IPS DF 6.9 (cell line): ENCODE measurements around the gene KPNA1.

Experiments used
- DNase-seq: peaks from one replicate; pipeline ENCODE4 v3.0.0-alpha.2; 2013; ENCODE audit warnings: low read depth, low spot score
- H3K27ac ChIP-seq: one replicate; pipeline ENCODE4 v1.5.1; 2013; ENCODE audit warnings: low read length, control low read depth
- H3K27me3 ChIP-seq: 2 replicates; pipeline ENCODE4 v1.6.1; 2013; ENCODE audit warnings: mild to moderate bottlenecking, low read length; ENCODE audit not compliant: control insufficient read depth, insufficient read depth
- H3K36me3 ChIP-seq: 2 replicates; pipeline ENCODE4 v1.6.1; 2013; ENCODE audit warnings: low read length; ENCODE audit not compliant: control insufficient read depth, insufficient read depth
- H3K4me1 ChIP-seq: 2 replicates; pipeline ENCODE4 v1.6.1; 2013; ENCODE audit warnings: low read length; ENCODE audit not compliant: control insufficient read depth, insufficient read depth
- H3K4me3 ChIP-seq: 2 replicates; pipeline ENCODE4 v1.5.1; 2013; ENCODE audit warnings: mild to moderate bottlenecking, low read length
- H3K9me3 ChIP-seq: 2 replicates; pipeline ENCODE4 v1.6.1; 2013; ENCODE audit warnings: low read length, inconsistent platforms; ENCODE audit not compliant: control insufficient read depth, insufficient read depth
- WGBS: extraction: QIAGEN DNeasy Blood & Tissue Kit; methylation state at CpG from one replicate; pipeline ENCODE4 v1.1.7; 2013; ENCODE audit warnings: mixed read lengths, missing lambda C conversion rate; ENCODE audit not compliant: insufficient read length, insufficient coverage; 5-methylcytosine and 5-hydroxymethylcytosine counted together

The KPNA1 gene

GRCh38 chr3:122553171-122553570 lies 38.4 kb upstream of the KPNA1 start:
- Histone ChIP-seq H3K27ac (no peak overlapping the region), H3K4me1 (no peaks in the 10 kb centered on the region), H3K27me3 (no peaks in the 10 kb centered on the region), H3K36me3 (no peaks in the 10 kb centered on the region), H3K9me3 (no peaks in the 10 kb centered on the region), H3K4me3 (no peak overlapping the region)
- no CpG with 5 or more reads among the region's 3 CpGs for WGBS
- DNase-seq: no peak

GRCh38 chr3:122548619-122549018 lies 33.9 kb upstream of the KPNA1 start:
- no CpG with 5 or more reads among the region's 1 CpG for whole genome bisulfite sequencing
- DNase-seq: no peak
- H3K36me3 ChIP-seq: no peaks in the 10 kb centered on the region

DNA sequence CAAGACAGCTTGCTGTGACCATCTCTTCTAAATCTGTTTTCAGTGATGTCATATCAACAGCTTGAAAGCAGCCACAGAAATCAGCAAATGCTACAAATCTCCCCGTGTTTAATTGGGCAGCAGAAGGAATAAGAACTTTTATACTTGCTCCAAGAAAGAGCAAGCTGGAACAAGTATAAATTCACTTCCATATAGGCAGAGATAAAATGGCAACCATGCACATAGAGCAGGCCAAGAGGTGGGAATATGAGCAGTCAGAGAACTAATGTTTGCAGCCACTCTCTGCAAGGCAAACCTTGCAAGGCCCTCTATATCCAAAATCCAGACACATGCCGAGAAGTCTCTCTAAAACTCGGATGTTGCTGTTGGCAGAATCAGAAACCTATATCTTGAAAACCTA lies 33.3 kb upstream of the KPNA1 start:
- no peaks in the 10 kb centered on the region for H3K27me3 ChIP-seq
- H3K36me3 ChIP-seq: no peaks in the 10 kb centered on the region
- no CpG with 5 or more reads among the region's 3 CpGs for whole genome bisulfite sequencing

More at GRCh38 chr3:122548619-122549018, 33.9 kb upstream of the KPNA1 start:
- Histone ChIP-seq H3K4me3 (no peak overlapping the region), H3K4me1 (no peaks in the 10 kb centered on the region), H3K9me3 (no peaks in the 10 kb centered on the region), H3K27me3 (no peaks in the 10 kb centered on the region), H3K27ac (no peak overlapping the region)

GRCh38 chr3:122546151-122546550 lies 31.4 kb upstream of the KPNA1 start:
- H3K27me3 ChIP-seq: no peaks in the 10 kb centered on the region
- WGBS: no CpG with 5 or more reads among the region's 5 CpGs
- no peaks in the 10 kb centered on the region for H3K36me3 ChIP-seq
- no peak for DNase-seq
- H3K4me1 ChIP-seq: no peaks in the 10 kb centered on the region
- H3K9me3 ChIP-seq: no peaks in the 10 kb centered on the region
- no peak overlapping the region for H3K27ac ChIP-seq
- H3K4me3 ChIP-seq: no peak overlapping the region

More for the DNA sequence above, 33.3 kb upstream of the KPNA1 start:
- H3K27ac ChIP-seq: no peak overlapping the region
- DNase-seq: no peak
- no peak overlapping the region for H3K4me3 ChIP-seq
- no peaks in the 10 kb centered on the region for H3K4me1 ChIP-seq
- no peaks in the 10 kb centered on the region for H3K9me3 ChIP-seq

- H3K27me3 ChIP-seq: no peaks in the 10 kb centered on the region
- H3K9me3 ChIP-seq: no peaks in the 10 kb centered on the region
- DNase-seq: no peak
- H3K4me3 ChIP-seq: no peak overlapping the region
- no peaks in the 10 kb centered on the region for H3K36me3 ChIP-seq
- no CpG with 5 or more reads among the region's 7 CpGs for WGBS
- H3K27ac ChIP-seq: no peak overlapping the region
- H3K4me1 ChIP-seq: no peaks in the 10 kb centered on the region
Measured at GRCh38 chr3:122538956-122539490, 24.3 kb upstream of the KPNA1 start.

- H3K36me3 ChIP-seq: no peaks in the 10 kb centered on the region
- H3K4me3 ChIP-seq: no peak overlapping the region
- no peaks in the 10 kb centered on the region for H3K9me3 ChIP-seq
- H3K27ac ChIP-seq: no peak overlapping the region
- no CpG with 5 or more reads among the region's 3 CpGs for WGBS
- no peaks in the 10 kb centered on the region for H3K27me3 ChIP-seq
- H3K4me1 ChIP-seq: no peaks in the 10 kb centered on the region
- no peak for DNase-seq
Measured at GRCh38 chr3:122536632-122537001, 21.9 kb upstream of the KPNA1 start.

GRCh38 chr3:122535964-122536631 lies 21.4 kb upstream of the KPNA1 start:
- H3K4me3 ChIP-seq: no peak overlapping the region
- no peak for DNase-seq
- no peaks in the 10 kb centered on the region for H3K9me3 ChIP-seq
- no CpG with 5 or more reads among the region's 6 CpGs for whole genome bisulfite sequencing
- no peaks in the 10 kb centered on the region for H3K27me3 ChIP-seq
- H3K27ac ChIP-seq: no peak overlapping the region
- H3K36me3 ChIP-seq: no peaks in the 10 kb centered on the region
- H3K4me1 ChIP-seq: no peaks in the 10 kb centered on the region

GRCh38 chr3:122533931-122534334 lies 19.2 kb upstream of the KPNA1 start:
- no peak for DNase-seq
- no peaks in the 10 kb centered on the region for H3K9me3 ChIP-seq

DNA sequence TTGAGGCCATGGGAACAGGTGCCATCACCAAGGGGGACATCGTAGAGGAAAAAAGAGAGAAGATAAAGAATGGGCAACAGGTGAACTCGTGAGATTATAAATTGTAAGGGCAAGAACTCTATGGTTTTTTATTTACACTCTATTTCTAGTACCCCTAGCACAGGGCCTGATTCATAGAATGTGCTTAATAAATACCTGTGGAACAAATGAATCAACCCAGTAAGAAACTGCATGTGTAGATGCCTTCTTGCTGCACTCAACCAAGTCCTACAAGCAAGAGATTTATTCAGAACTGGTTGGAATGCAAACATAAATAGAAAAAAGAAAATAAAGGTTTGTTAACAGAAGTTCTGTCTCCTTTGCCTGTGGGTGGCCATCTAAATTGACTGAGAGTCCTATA lies 18.7 kb upstream of the KPNA1 start:
- Histone ChIP-seq H3K9me3 (no peaks in the 10 kb centered on the region), H3K36me3 (no peaks in the 10 kb centered on the region), H3K27ac (no peak overlapping the region), H3K4me1 (no peaks in the 10 kb centered on the region), H3K27me3 (no peaks in the 10 kb centered on the region), H3K4me3 (no peak overlapping the region)
- WGBS: no CpG with 5 or more reads among the region's 2 CpGs
- no peak for DNase-seq

More at GRCh38 chr3:122533931-122534334, 19.2 kb upstream of the KPNA1 start:
- Histone ChIP-seq H3K27ac (no peak overlapping the region), H3K4me1 (no peaks in the 10 kb centered on the region), H3K36me3 (no peaks in the 10 kb centered on the region), H3K4me3 (no peak overlapping the region), H3K27me3 (no peaks in the 10 kb centered on the region)
- WGBS: no CpG with 5 or more reads among the region's 1 CpG

- DNase-seq: no peak
- Histone ChIP-seq H3K27ac (no peak overlapping the region), H3K27me3 (no peaks in the 10 kb centered on the region), H3K4me3 (no peak overlapping the region), H3K4me1 (no peaks in the 10 kb centered on the region), H3K9me3 (no peaks in the 10 kb centered on the region), H3K36me3 (no peaks in the 10 kb centered on the region)
- WGBS: no CpG with 5 or more reads among the region's 2 CpGs
Measured at GRCh38 chr3:122530164-122530563, 15.4 kb upstream of the KPNA1 start.

DNA sequence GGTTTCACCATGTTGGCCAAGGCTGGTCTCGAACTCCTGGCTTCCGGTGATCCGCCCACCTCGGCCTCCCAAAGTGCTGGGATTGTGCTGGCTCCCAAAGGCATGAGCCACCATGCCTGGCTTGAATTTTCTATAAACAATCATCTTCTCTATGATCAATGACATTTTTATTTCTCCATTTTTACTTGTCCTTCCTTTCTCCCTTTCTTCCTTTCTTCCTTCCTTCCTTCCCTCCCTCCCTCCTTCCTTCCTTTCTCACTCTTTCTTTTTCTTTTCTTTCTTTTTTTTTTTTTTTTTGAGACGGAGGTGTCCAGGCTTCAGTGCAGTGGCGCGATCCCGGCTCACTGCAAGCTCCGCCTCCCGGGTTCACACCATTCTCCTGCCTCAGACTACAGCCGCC lies 8.6 kb upstream of the KPNA1 start:
- H3K4me1 ChIP-seq: no peaks in the 10 kb centered on the region
- H3K27ac ChIP-seq: no peak overlapping the region
- H3K4me3 ChIP-seq: no peak overlapping the region
- no peaks in the 10 kb centered on the region for H3K27me3 ChIP-seq
- H3K9me3 ChIP-seq: no peaks in the 10 kb centered on the region; the same call in 1 of the 2 replicates
- no CpG with 5 or more reads among the region's 11 CpGs for WGBS
- no peaks in the 10 kb centered on the region for H3K36me3 ChIP-seq
- no peak for DNase-seq
